GM23248 (cell line): ENCODE measurements around the gene DTX1.

Experiments used
- EZH2 ChIP-seq: fragments of 200-600 bp; sonication (generic); IDR thresholded peaks from 2 replicates; pipeline ENCODE4 v1.6.1; 2018; ENCODE audit warnings: antibody characterized with exemption, mild to moderate bottlenecking; ENCODE audit not compliant: insufficient read depth, poor library complexity, severe bottlenecking
- EZH2phosphoT487 ChIP-seq: fragments of 200-600 bp; sonication (generic); IDR thresholded peaks from 2 replicates; pipeline ENCODE4 v1.6.1; 2018; ENCODE audit warnings: antibody characterized with exemption, moderate library complexity, mild to moderate bottlenecking, low read depth; ENCODE audit not compliant: insufficient read depth

DNA sequence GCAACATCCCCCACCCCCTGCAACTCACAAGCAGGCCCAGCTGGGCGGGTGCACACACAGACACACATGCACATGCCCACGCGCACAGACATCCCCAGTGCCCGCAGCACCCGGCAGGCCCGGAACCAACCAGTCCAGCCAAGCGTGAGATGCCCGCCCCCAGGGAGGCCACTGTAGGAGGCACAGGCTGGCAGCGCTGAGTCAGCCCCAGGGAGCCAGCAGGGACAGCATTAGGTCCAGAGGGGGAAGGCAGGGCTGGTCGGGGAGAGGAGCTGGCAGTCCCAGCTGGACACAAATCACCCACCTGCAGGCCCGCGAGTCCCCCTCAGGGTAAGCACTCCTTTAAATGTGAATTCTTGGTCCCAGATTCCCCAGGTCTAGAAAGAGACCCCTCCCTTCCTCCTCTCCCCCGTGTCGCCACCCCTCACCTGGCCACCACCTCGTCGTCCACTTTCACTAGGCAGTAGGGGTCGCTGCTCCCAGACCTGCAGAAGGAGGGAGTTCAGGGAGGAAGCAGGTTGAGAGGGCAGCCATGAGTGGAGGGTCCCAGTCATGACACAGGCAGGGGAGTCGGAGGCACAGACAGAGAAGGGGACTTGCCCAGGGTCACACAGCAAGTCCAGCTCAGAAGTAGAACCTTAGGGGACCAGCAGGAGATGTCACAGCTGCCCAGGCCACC is 74.1 kb downstream of the DTX1 start:
- TF ChIP-seq EZH2phosphoT487 = no peak
- TF ChIP-seq EZH2 = no peak
